Fibroblast of the aortic adventitia (primary cell): ENCODE data around the gene ANXA1. TPM values are rescaled to one million over a fixed set of nuclear protein-coding genes. Genes with fewer than 3 reads are reported as not detected.
A peak's percentile ranks its signal among the peaks of the same experiment; 100 is the strongest.

Experiments
- DNase-seq: peaks from one replicate; pipeline ENCODE4 v3.0.0-alpha.2; 2010; ENCODE audit warnings: low read depth
- H3K4me3 ChIP-seq: 2 replicates; pipeline ENCODE4 v1.5.1; 2011; ENCODE audit warnings: low read depth, mild to moderate bottlenecking, control low read depth, low read length, moderate library complexity
- CTCF ChIP-seq: IDR thresholded peaks from 2 replicates; pipeline ENCODE4 v1.5.1; 2011; ENCODE audit warnings: mild to moderate bottlenecking, low read length, control low read depth, inconsistent platforms; ENCODE audit not compliant: insufficient read depth
- total RNA-seq: library from RNA; depleted of rRNA; stranded (reverse); fragments of >200 nt; gene quantifications from 2 replicates; pipeline ENCODE4 v1.2.3, GENCODE V29; 2012; ENCODE audit warnings: low replicate concordance

ANXA1 gene
- total RNA-seq, 1 donor: 923 TPM

- peak; percentile 58 for DNase-seq
- no peak overlapping the region for H3K4me3 ChIP-seq
- no peak for TF ChIP-seq CTCF
Measured at GRCh38 chr9:73148447-73148937, 3.2 kb upstream of the ANXA1 start.

GRCh38 chr9:73149371-73150067, 2.1 kb upstream of the ANXA1 start:
- DNase-seq: peak; percentile 86
- H3K4me3 ChIP-seq: peak overlapping the region; percentile 19

GRCh38 chr9:73152543-73152844, 829 bp downstream of the ANXA1 start:
- DNase-seq: peak; percentile 81
- TF ChIP-seq CTCF: no peak
- peak overlapping the region; percentile 79 for H3K4me3 ChIP-seq

More at GRCh38 chr9:73149371-73150067, 2.1 kb upstream of the ANXA1 start:
- TF ChIP-seq CTCF: no peak

GRCh38 chr9:73152953-73153352, 1.3 kb downstream of the ANXA1 start:
- no peak for TF ChIP-seq CTCF
- H3K4me3 ChIP-seq: peak overlapping the region; percentile 79
- peak; percentile 49 for DNase-seq

- peak; percentile 47 for DNase-seq
- H3K4me3 ChIP-seq: peak overlapping the region; percentile 79
- TF ChIP-seq CTCF: no peak
Measured at GRCh38 chr9:73153793-73154227, 2.1 kb downstream of the ANXA1 start.

- DNase-seq: no peak
- peak overlapping the region; percentile 79 for H3K4me3 ChIP-seq
- no peak for TF ChIP-seq CTCF
Measured at GRCh38 chr9:73154271-73154670, 2.6 kb downstream of the ANXA1 start.

- no peak for TF ChIP-seq CTCF
- no peak for DNase-seq
- peak overlapping the region; percentile 79 for H3K4me3 ChIP-seq
Measured at GRCh38 chr9:73154722-73155121, 3.1 kb downstream of the ANXA1 start.
